Skin of body (tissue), 2 donors: ENCODE results near the gene GM2A. TPM values are rescaled to one million over a fixed set of nuclear protein-coding genes. Genes with fewer than 3 reads are reported as not detected.
"Not testable (repeated sequence)": the region's sequence is repeated elsewhere in the genome, so short reads cannot be mapped to it uniquely, and the experiment has no call there.

Experiments used
- DNase-seq: peaks from one replicate; lab custom pipeline; 2025; lab: John Stamatoyannopoulos, UW
- total RNA-seq: library from RNA; depleted of rRNA; stranded (reverse); fragments of >200 nt; gene quantifications from one replicate; pipeline ENCODE4 v1.2.3, GENCODE V29; 2014

Gene GM2A
- total RNA-seq, 1 donor from 2014 or later, result 26.3 TPM

- DNase-seq, result no peak
Observed at GRCh38 chr5:151227918-151228447, 25.0 kb upstream of the GM2A start.

- DNase-seq, result no peak
Observed at GRCh38 chr5:151228986-151229385, 24.0 kb upstream of the GM2A start.

DNA sequence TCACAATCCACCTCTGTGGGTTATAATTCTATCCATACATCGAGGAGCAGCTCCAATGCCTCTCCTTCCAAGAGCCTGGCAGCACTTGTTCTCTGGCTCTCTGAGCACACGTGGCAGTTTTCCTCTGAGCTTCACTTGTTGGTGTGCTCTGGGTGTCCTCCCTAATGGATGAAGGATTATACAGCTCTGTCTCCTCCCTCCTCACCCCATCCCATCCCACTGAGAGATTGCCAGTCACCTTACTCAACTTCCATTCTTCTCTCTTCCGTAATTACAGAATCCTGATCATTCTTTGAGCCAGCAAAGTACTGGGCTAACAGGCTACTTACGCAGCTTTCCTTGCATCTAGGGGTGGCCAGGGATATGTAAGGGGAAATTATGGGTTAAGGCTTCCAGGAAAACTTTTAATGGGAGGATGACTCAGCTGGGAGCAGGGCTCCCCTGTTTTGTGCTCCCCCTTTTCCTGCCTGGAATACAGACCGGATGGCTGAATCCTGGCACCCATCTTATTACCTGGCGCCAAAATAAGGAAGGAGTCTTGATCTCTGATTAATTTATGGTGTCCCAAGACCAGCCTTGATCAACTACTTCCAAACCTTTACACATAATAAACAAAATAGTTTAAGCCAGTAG, 22.8 kb upstream of the GM2A start:
- no peak for DNase-seq

DNA sequence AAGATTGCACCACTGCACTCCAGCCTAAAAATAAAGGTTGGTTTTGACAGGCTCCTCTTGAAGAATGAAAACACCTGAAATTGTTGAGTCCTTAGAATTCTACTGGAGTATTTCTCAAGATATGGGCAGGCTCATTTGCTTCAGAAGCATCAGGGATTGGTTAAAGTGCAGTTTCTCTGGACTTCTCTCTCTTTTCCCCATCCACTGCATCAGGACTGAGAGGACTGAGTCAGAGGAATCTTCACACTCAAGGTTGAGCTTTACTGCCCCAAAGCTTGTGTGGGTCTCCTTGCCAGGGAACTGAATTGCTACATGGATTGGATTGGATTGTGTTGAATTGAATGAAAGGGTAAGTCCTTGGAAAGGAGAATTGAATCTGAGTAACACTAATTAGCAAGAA, 21.6 kb upstream of the GM2A start:
- no peak for DNase-seq

DNA sequence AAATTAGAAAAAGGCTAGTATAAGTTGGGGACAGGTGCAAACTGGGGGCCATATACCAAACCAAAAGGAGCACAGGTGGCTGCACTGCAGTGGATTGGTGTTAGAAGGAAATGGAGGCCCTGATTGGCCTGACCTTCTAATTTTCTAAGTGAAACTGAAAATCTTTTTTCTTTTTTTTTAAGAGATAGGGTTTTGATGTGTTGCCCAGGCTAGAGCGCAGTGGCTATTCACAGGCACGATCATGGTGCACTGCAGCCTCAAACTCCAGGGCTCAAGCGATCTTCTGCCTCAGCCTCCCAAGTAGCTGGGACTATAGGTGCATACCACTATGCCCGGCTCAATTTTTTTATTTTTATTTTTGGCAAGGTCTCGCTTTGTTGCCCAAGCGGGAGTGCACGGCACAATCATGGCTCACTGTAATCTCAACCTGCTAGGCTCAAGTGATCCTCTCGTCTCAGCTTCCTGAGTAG, 19.3 kb upstream of the GM2A start:
- DNase-seq, result no peak

- DNase-seq, result no peak
Observed at GRCh38 chr5:151234476-151235238, 18.3 kb upstream of the GM2A start.

DNA sequence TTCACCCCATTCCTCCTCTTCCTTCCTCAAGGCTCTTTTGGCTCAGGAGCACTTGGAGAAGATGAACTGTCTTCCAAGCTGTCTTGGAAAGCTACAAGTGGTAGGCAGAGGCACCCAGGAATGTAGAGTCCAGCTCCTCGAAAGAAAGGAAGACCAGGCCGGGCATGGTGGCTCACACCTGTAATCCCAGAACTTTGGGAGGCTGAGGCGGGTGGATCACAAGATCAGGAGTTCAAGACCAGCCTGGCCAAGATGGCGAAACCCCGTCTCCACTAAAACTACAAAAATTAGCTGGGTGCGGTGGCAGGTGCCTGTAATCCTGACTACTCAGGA, 17.8 kb upstream of the GM2A start:
- DNase-seq, result not testable (repeated sequence)

- DNase-seq, result no peak
Observed at GRCh38 chr5:151236888-151237287, 16.1 kb upstream of the GM2A start.

DNA sequence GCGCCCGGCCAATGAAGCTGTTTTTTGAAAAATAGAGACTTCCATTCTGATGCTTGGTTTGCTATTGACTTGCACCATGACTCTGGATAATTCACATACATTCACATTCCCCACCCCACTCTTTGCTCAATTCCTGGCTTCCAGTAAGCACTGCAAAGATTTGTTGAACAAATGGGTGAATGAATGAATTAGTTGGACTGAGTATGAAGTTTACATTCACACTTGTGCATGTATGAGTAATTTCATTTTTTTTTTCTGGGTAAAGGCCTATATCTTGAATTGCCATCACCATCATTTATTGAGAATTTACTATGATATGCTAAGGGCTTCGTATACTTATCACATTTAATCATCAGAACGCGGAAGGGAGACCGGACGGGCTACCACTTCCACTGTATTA, 15.3 kb upstream of the GM2A start:
- no peak for DNase-seq

- no peak for DNase-seq
Observed at GRCh38 chr5:151238303-151238741, 14.7 kb upstream of the GM2A start.

GRCh38 chr5:151239237-151239861, 13.6 kb upstream of the GM2A start:
- no peak for DNase-seq

DNA sequence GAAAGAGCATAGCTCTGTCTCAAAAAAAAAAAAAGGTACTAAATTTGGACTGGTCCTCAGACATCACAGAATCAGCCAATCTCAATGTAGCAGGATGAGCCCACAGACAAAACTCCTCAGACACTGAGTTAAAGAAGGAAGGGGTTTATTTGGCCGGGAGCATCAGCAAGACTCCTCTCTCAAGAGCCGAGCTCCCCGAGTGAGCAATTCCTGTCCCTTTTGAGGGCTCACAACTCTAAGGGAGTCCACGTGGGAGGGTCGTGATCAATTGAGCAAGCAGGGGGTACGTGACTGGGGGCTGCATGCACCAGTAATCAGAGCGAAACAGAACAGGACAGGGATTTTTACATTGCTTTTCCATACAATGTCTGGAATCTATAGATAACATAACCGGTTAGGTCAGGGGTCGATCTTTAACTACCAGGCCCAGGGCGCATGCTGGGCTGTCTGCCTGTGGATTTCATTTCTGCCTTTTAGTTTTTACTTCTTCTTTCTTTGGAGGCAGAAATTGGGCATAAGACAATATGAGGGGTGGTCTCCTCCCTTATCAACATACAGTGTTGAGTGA, 12.6 kb upstream of the GM2A start:
- not testable (repeated sequence) for DNase-seq

DNA sequence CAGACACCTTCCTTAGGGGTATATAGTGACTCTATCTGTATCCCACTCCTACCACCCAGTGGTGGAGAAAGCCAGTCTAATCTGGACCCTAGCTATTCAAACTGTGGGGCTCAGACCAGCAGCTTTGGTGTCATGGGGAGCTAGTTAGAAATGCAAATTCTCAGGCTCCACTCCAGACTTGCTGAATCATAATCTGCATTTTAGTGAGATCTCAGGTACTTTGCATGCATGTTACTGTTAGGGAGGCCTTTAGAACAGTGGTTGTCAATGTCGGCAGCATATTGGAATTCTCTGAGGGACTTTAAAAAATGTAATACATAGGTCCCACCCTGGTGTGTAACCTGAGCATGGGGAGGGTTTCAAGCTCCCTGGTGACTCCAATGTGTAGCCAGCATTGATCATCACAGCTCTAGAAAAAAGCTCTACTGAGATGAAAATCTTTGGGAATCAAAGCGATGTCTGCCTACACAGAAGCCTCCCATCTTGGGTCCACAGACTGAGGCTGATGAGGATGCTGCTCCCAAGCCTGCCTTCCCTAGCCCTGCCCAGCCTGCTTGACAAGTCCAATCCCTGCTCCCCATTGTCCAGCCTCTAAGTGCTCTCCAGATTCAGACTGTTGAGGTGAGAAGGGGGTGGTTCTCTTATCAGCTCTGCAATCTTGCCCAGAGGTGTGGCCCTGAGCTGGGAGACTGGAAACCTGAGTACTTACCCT, 11.9 kb upstream of the GM2A start:
- DNase-seq, result no peak

DNA sequence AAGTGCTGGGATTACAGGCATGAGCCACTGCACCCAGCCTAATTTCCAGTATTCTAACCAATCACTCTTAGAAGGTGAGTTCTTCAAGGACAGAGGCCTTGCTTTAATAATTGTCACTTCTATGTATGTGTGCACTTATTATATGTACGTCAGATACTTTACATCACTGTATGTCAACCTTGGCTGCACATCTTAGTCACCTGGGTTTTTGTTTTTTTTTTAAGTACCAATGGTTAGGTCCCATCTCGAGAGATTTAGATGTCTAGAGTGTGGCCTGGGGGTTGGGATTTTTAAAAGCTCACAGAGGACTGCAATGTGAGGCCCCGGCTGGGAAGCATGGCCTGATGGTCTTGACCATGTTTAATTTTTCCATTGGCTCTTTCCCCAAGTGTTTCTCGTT, 9.9 kb upstream of the GM2A start:
- no peak for DNase-seq

DNA sequence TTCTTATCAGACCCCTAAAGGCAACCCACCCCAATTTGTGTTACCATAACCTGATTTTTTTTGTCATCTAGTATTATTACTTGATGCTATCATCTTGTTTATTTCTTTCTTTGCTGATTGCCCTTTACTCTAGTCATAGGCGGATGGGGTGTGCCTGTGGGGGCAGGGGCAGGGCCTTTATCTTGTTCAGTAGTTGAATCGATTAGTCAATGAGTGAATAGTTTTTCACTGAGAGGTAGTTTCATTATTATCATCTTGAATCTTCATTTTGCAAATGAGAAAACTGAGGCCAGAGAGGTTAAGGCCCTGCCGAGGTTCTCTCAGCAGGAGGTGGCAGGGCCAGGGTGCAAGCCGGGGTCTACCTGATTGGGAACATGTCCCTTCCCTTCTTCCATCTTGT, 9.4 kb upstream of the GM2A start:
- DNase-seq, result no peak

GRCh38 chr5:151244206-151244605, 8.8 kb upstream of the GM2A start:
- DNase-seq, result no peak

DNA sequence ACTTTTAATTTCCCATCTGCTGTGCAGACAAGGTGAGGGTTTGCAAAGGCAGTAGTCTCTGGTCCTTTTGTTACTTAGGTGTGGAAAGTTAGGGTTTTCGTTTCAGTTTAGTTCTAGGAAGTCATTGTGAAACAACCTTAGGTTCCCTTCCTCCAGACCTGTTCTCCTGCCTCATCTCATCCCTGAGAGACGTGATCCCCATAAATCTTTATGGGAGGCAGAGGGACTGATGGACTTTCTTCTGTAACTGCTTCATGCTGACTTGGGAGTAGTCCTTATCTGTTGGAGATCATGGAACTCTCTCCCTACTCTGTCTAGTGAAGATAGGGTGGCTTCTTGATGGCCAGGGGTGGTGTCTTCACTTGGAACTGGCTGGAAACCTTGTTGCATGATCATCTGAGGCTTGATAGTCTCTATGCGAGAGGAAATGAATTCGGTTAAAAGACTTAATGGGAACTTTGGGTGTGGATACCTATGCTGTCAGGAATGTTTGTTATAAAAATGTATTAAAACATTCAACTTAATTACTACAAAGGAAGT, 7.2 kb upstream of the GM2A start:
- DNase-seq, result no peak

DNA sequence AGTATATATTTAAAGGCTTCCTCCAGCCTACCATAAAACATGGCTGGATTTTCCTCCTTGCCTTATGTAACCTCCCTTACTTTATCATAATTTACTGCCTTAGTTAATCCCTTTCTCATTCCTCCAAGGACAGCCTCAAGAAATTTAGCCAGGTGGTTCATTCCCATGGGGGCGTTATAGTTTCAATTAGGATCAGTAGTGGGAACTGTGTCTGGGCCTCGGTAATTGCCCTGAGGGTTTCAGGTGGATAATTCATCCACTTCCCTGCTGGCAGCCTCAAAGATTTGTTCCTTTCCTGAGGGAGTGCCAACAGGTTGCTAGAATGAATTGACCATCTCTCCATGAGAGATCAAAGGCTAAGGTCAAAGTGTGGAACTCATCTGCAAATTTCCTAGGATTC, 4.3 kb upstream of the GM2A start:
- DNase-seq, result no peak

DNA sequence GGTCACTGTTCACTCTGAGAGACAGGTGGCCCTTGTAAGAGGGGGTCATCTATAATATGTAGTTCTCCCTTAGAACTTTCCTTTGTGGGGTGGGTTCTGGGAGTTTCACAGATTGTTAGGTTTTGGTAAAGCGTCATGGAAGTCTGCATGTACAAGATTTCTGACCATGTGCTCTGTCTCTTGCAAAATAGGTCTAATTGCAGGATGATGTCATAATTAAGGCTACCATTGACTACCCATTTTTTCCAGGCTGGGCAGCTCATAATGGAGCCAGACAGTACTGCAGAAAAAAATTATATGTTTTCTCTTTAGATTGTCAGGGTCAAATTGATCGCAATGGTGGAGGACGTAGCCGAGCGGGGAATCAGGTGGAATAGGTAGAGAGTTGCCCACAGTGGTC, 3.7 kb upstream of the GM2A start:
- DNase-seq, result no peak

DNA sequence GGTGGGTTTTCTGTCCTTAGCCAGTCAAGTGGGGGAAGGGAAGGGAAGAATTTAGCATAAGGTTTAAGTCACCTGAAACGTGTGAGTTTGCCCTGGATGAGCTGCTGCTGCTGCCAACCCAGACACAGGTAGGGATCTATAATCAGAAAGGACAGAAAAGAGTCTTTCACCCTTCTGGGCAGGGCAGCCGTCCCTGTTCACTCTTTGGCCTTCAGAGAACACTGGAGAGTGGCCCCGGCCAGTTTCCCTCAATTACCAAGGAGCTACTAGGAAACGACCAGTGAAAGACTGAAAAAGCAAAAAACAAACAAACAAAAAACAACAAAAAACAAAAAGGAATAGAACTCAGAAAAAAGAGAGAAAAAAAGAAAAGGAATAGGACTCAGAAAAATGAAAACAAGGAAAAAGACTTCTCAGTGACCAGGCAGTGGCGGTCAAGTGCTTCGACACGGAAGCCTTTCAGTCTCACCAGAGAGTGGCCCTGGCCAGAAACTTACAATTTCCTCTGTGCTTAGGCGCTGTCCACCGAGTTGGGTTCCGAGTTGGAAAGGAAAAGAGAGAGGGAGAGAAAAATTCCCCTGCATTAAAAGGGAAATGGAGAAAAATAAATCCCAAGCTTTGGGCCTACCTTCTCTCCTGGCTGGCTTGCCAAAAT, 2.5 kb upstream of the GM2A start:
- DNase-seq, result no peak
